Astrocyte (in vitro differentiated cells and primary cell): ENCODE results near the gene MED27. TPM values are rescaled to one million over a fixed set of nuclear protein-coding genes. Genes with fewer than 3 reads are reported as not detected.

Source experiments
- DNase-seq: peaks from one replicate; pipeline ENCODE4 v3.0.0-alpha.2; 2010; ENCODE audit warnings: low read depth
- FAIRE-seq: peaks from 2 replicates; lab custom pipeline; 2011; peaks lifted over from hg19 to GRCh38; lab: Jason Lieb, UNC
- H2AFZ ChIP-seq: 2 replicates; pipeline ENCODE4 v1.6.0; 2012; ENCODE audit warnings: low read depth, low read length, inconsistent platforms
- H3K27ac ChIP-seq: 2 replicates; pipeline ENCODE4 v1.5.1; 2011; ENCODE audit warnings: low read depth, low read length, inconsistent platforms
- H3K27me3 ChIP-seq: 2 replicates; pipeline ENCODE4 v1.6.0; 2011; ENCODE audit warnings: low read length, inconsistent platforms; ENCODE audit not compliant: insufficient read depth
- H3K36me3 ChIP-seq: 2 replicates; pipeline ENCODE4 v1.5.1; 2011; ENCODE audit warnings: low read length, inconsistent platforms; ENCODE audit not compliant: insufficient read depth
- H3K4me1 ChIP-seq: 2 replicates; pipeline ENCODE4 v1.5.1; 2011; ENCODE audit warnings: low read length, inconsistent platforms; ENCODE audit not compliant: insufficient read depth
- H3K4me2 ChIP-seq: 2 replicates; pipeline ENCODE4 v1.6.0; 2012; ENCODE audit warnings: low read length, inconsistent platforms
- H3K4me3 ChIP-seq: 2 replicates; pipeline ENCODE4 v1.5.1; 2011; ENCODE audit warnings: low read depth, mild to moderate bottlenecking, low read length, inconsistent platforms; ENCODE audit not compliant: insufficient read depth
- H3K79me2 ChIP-seq: 2 replicates; pipeline ENCODE4 v1.6.0; 2012; ENCODE audit warnings: mild to moderate bottlenecking, low read length, inconsistent platforms; ENCODE audit not compliant: insufficient read depth
- H3K9ac ChIP-seq: 2 replicates; pipeline ENCODE4 v1.6.0; 2012; ENCODE audit warnings: mild to moderate bottlenecking, low read length, inconsistent platforms
- H3K9me3 ChIP-seq: 2 replicates; pipeline ENCODE4 v1.5.1; 2012; ENCODE audit warnings: low read depth, mild to moderate bottlenecking, low read length, inconsistent platforms; ENCODE audit not compliant: insufficient read depth
- H4K20me1 ChIP-seq: 2 replicates; pipeline ENCODE4 v1.6.0; 2012; ENCODE audit warnings: low read length, inconsistent platforms; ENCODE audit not compliant: insufficient read depth
- H3K27ac Mint-ChIP-seq: one replicate; pipeline ENCODE4 v1.8.0; 2021; ENCODE audit warnings: mild to moderate bottlenecking, mixed read lengths; ENCODE audit not compliant: unreplicated experiment
- H3K27me3 Mint-ChIP-seq: one replicate; pipeline ENCODE4 v1.8.0; 2021; ENCODE audit warnings: low read depth, mixed read lengths; ENCODE audit not compliant: unreplicated experiment
- H3K36me3 Mint-ChIP-seq: one replicate; pipeline ENCODE4 v1.8.0; 2021; ENCODE audit warnings: low read depth, mixed read lengths; ENCODE audit not compliant: unreplicated experiment
- H3K4me1 Mint-ChIP-seq: one replicate; pipeline ENCODE4 v1.8.0; 2021; ENCODE audit warnings: low read depth, mixed read lengths; ENCODE audit not compliant: unreplicated experiment
- H3K4me3 Mint-ChIP-seq: one replicate; pipeline ENCODE4 v1.8.0; 2021; ENCODE audit warnings: mild to moderate bottlenecking, moderate library complexity, mixed read lengths; ENCODE audit not compliant: unreplicated experiment
- H3K9me3 Mint-ChIP-seq: one replicate; pipeline ENCODE4 v1.8.0; 2021; ENCODE audit warnings: mild to moderate bottlenecking, mixed read lengths; ENCODE audit not compliant: unreplicated experiment
- EZH2 ChIP-seq: IDR thresholded peaks from 2 replicates; pipeline ENCODE4 v1.6.1; 2012; ENCODE audit warnings: mild to moderate bottlenecking, low read length, inconsistent platforms; ENCODE audit not compliant: insufficient read depth
- total RNA-seq: library from RNA; stranded (reverse); gene quantifications from 2 replicates; pipeline ENCODE4 v1.2.1, GENCODE V29; 2021
- TF ChIP-seq, protein P1 (sequence below): IDR thresholded peaks from 2 replicates; pipeline ENCODE4 v1.5.1; 2011; ENCODE audit warnings: low read depth, mild to moderate bottlenecking, inconsistent platforms, low read length, moderate library complexity; ENCODE audit not compliant: insufficient read depth

The MED27 gene
- total RNA-seq, 1 donor from 2014 or later, result 26.9 TPM

DNA sequence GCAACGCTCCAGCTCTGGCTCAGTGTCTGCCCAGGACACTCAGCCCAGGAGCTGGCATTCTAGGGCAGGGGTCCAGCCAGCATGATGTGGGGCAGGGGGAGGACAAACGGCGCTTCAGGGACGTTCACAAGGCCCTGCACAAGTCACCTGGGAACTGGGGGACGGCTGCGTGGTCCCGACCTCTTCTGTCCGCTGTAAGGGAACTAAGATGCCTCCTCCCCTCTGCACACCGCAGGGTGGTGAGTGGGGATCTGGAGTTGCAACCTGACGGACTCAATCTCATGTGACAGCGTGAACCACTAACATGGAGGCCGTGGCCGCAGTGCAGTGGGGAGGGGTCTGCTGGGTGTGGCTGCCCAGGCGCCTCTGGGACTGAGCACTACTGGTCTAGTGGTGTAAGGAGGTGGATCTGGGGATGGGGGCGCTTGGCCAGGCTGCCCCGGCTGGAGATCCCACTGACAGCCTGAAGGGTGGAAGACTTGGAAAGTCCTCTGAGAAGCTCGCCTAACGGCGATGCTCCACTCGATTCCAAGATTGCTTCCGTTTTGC lies 251.8 kb downstream of the MED27 start:
- Histone ChIP-seq H3K36me3 (no peaks in the 10 kb centered on the region), H3K79me2 (no peaks in the 10 kb centered on the region), H3K4me2 (no peak overlapping the region), H3K9ac (no peak overlapping the region), H3K4me3 (no peak overlapping the region), H3K4me1 (no peaks in the 10 kb centered on the region), H2AFZ (no peak overlapping the region), H3K9me3 (no peaks in the 10 kb centered on the region), H3K27me3 (peaks cover 36% of the 10 kb centered on the region), H3K27ac (no peak overlapping the region), H4K20me1 (no peaks in the 10 kb centered on the region)
- no peaks in the 10 kb centered on the region for H3K4me1 Mint-ChIP-seq
- no peak for FAIRE-seq
- H3K4me3 Mint-ChIP-seq, result no peak overlapping the region
- H3K27ac Mint-ChIP-seq, result no peak overlapping the region
- peaks cover 2% of the 10 kb centered on the region for H3K9me3 Mint-ChIP-seq
- TF ChIP-seq, protein P1, sequence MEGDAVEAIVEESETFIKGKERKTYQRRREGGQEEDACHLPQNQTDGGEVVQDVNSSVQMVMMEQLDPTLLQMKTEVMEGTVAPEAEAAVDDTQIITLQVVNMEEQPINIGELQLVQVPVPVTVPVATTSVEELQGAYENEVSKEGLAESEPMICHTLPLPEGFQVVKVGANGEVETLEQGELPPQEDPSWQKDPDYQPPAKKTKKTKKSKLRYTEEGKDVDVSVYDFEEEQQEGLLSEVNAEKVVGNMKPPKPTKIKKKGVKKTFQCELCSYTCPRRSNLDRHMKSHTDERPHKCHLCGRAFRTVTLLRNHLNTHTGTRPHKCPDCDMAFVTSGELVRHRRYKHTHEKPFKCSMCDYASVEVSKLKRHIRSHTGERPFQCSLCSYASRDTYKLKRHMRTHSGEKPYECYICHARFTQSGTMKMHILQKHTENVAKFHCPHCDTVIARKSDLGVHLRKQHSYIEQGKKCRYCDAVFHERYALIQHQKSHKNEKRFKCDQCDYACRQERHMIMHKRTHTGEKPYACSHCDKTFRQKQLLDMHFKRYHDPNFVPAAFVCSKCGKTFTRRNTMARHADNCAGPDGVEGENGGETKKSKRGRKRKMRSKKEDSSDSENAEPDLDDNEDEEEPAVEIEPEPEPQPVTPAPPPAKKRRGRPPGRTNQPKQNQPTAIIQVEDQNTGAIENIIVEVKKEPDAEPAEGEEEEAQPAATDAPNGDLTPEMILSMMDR, result no peak
- no peak for TF ChIP-seq EZH2
- no peaks in the 10 kb centered on the region for H3K36me3 Mint-ChIP-seq
- DNase-seq, result no peak
- H3K27me3 Mint-ChIP-seq, result peaks cover 32% of the 10 kb centered on the region

DNA sequence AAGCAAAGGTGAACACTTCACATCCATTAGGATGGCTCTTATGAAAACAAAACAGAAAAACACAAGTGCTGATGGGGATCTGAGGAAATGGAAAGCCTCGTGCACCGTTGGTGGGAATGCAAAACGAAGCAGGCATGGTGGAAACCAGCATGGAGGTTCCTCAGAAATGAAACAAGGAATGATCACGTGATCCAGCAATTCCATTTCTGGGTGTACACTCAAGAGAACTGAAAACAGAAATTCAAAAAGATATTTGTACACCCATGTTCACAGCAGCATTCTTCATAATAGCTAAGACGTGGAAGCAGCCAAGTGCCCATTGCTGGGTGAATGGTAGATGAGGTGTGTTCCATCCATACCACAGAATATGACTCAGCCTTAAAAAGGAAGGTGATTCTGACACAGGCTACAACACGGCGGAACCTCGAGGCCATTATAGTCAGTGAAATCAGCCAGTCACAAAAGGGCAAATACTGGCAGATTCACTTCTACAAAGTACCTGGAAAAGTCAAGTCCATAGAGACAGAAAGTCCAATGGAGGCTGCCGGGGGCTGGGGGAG lies 252.6 kb downstream of the MED27 start:
- no peaks in the 10 kb centered on the region for H3K36me3 Mint-ChIP-seq
- Histone ChIP-seq H3K79me2 (no peaks in the 10 kb centered on the region), H3K27me3 (peaks cover 41% of the 10 kb centered on the region), H3K4me3 (no peak overlapping the region), H3K27ac (no peak overlapping the region), H4K20me1 (no peaks in the 10 kb centered on the region), H3K4me1 (no peaks in the 10 kb centered on the region), H3K9ac (no peak overlapping the region), H2AFZ (no peak overlapping the region), H3K36me3 (no peaks in the 10 kb centered on the region), H3K9me3 (no peaks in the 10 kb centered on the region), H3K4me2 (no peak overlapping the region)
- peaks cover 2% of the 10 kb centered on the region for H3K9me3 Mint-ChIP-seq
- H3K4me3 Mint-ChIP-seq, result no peak overlapping the region
- FAIRE-seq (no peak), DNase-seq (no peak)
- no peak for TF ChIP-seq EZH2
- TF ChIP-seq, protein P1, result no peak
- peaks cover 32% of the 10 kb centered on the region for H3K27me3 Mint-ChIP-seq
- H3K4me1 Mint-ChIP-seq, result no peaks in the 10 kb centered on the region
- no peak overlapping the region for H3K27ac Mint-ChIP-seq

DNA sequence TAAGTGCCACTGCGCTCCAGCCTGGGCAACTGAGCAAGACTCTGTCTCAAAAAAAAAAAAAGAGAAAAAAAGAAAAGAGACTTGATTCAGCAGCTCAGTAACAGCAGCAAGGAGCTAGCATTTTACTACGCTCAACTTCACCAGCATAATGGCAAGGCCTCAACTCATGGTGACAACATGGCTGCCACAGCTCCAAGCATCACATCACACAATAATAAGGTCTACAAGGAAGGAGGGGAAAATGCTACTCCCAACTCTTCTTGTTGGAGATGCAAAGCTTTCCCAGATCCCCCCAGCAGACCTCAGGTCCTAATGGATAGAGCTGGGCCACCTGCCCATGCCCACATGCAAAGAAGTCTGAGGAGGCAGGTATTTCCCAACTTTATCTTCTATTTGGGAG lies 253.6 kb downstream of the MED27 start:
- H3K4me3 Mint-ChIP-seq, result no peak overlapping the region
- peaks cover 44% of the 10 kb centered on the region for H3K27me3 ChIP-seq
- TF ChIP-seq, protein P1, result no peak
- no peak for TF ChIP-seq EZH2
- DNase-seq (no peak), FAIRE-seq (no peak)
- no peaks in the 10 kb centered on the region for H4K20me1 ChIP-seq
- H3K27ac Mint-ChIP-seq, result no peak overlapping the region
- no peaks in the 10 kb centered on the region for H3K79me2 ChIP-seq
- H3K27me3 Mint-ChIP-seq, result peaks cover 40% of the 10 kb centered on the region
- H3K9me3 ChIP-seq, result no peaks in the 10 kb centered on the region
- no peaks in the 10 kb centered on the region for H3K36me3 Mint-ChIP-seq
- no peaks in the 10 kb centered on the region for H3K4me1 ChIP-seq
- H2AFZ ChIP-seq, result no peak overlapping the region
- peaks cover 5% of the 10 kb centered on the region for H3K9me3 Mint-ChIP-seq
- no peak overlapping the region for H3K4me2 ChIP-seq
- no peaks in the 10 kb centered on the region for H3K36me3 ChIP-seq
- no peak overlapping the region for H3K9ac ChIP-seq
- H3K4me1 Mint-ChIP-seq, result no peaks in the 10 kb centered on the region
- H3K27ac ChIP-seq, result no peak overlapping the region
- H3K4me3 ChIP-seq, result no peak overlapping the region
